Effector memory CD4-positive, alpha-beta T cell (primary cell): ENCODE results near the gene BRAT1.
"Not testable (repeated sequence)": the region's sequence is repeated elsewhere in the genome, so short reads cannot be mapped to it uniquely, and the experiment has no call there.

Experiments
- DNase-seq, 3 donors: peaks; one replicate each; pipeline ENCODE4 v3.0.0-alpha.2; 2020
- H3K27ac ChIP-seq: 2 replicates; pipeline ENCODE4 v1.7.0; 2013; ENCODE audit warnings: mild to moderate bottlenecking, low read length, moderate library complexity; ENCODE audit not compliant: insufficient read depth, poor library complexity, severe bottlenecking
- H3K27me3 ChIP-seq: replicated peaks from 2 replicates; pipeline ENCODE4 v1.7.0; 2013; ENCODE audit warnings: mild to moderate bottlenecking, low read length; ENCODE audit not compliant: insufficient read depth, control insufficient read depth, poor library complexity, severe bottlenecking
- H3K36me3 ChIP-seq: 2 replicates; pipeline ENCODE4 v1.7.0; 2013; ENCODE audit warnings: mild to moderate bottlenecking, low read length, moderate library complexity; ENCODE audit not compliant: control insufficient read depth, insufficient read depth
- H3K4me1 ChIP-seq: 2 replicates; pipeline ENCODE4 v1.7.0; 2013; ENCODE audit warnings: low read length, mild to moderate bottlenecking; ENCODE audit not compliant: control insufficient read depth, insufficient read depth, poor library complexity, severe bottlenecking
- H3K4me3 ChIP-seq: 2 replicates; pipeline ENCODE4 v1.7.0; 2013; ENCODE audit warnings: low read length, low read depth, mild to moderate bottlenecking; ENCODE audit not compliant: insufficient read depth, poor library complexity, severe bottlenecking
- H3K9me3 ChIP-seq: 2 replicates; pipeline ENCODE4 v1.7.0; 2013; ENCODE audit warnings: mild to moderate bottlenecking, low read length, moderate library complexity; ENCODE audit not compliant: control insufficient read depth

BRAT1 gene

DNA sequence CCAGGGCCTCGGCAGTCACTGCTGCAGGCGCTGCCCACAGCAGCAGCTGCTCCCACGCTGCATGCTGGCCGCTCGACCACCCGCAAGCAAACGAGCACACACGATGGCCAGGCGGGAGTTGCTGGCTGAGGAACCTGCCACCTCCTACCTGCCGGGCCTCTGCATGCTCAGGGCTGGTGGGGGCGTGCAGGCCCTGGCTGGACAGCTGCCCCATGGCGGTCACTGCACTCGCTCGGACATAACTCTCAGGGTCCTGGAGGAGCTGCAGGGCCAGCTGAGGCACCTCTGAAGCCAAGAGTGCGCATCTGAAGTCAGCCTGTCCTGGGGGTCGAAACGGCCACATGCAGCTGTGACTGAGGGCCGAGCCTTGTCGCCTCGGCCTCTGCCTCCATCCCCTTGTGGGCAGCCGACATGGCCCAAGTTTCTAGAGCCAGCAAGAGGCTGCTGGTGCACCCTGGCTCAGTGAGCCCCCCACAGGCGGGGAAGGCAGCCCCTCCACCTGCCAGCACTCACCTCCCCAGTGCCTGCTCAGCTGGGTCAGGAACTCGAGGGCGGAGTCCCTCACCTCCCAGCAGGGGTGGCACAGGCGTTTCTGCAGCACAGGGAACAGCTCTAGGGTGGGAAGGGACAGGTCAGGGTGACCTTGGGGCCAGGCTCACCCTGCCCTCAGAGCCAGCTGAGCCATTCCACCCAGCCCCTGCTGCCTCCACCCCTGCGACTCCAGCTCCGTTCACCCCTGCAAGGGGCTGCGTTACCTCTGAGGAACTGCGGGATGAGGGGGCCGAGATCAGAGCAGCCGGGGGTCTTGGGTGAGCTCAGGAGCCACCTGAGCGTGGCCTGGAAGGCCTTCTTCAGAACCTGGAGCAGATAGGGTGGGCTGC lies 16.1 kb downstream of the BRAT1 start:
- no peak for DNase-seq

DNA sequence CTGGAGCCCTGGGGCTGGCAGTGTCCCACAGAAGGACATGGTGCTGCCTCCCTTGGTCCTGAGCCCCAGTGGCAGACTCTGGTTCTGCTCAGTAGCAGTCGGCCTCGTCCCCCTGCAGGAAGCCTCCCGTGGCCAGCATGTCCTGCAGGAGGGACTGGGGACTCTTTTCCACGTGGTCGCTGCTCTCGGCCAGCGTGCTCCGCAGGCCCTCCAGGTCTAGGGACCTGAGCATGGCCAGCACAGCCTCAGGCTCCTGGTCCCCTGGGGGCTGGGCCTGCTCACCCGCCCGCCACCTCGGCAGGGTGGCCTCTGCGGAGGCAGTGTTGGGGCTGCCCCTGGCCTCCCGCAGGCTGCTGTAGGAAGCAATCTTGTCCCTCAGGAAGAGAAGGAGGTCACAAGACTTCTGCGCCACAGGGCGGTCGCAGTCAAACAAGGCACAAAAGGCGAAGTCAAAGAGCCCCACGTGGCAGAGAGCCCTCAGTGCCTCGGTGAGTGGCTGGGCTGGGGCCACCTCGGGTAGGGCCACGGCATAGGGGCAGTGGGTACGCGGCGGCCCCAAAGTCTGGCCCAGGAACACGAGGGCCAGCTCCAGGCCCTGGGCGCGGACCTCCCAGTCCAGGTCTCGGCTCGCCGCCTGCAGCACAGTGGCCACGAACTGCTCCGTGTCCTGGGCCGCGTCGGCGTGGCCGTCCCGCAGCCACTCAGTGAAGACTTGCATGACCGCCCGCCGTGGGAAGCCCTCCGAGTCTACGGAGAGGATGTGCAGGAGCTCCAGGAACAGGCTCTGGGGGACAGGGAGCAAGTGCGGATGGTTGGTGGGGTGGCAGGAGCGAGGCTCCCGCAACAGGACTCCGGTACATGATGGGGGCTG lies 17.1 kb downstream of the BRAT1 start:
- Histone ChIP-seq H3K9me3 (no peaks in the 10 kb centered on the region), H3K4me1 (no peaks in the 10 kb centered on the region), H3K27ac (no peak overlapping the region), H3K36me3 (peaks cover 38% of the 10 kb centered on the region), H3K4me3 (no peak overlapping the region), H3K27me3 (no peaks in the 10 kb centered on the region)
- no peak for DNase-seq

More for the DNA sequence above, 16.1 kb downstream of the BRAT1 start:
- Histone ChIP-seq H3K27ac (no peak overlapping the region), H3K36me3 (peaks cover 43% of the 10 kb centered on the region), H3K4me3 (no peak overlapping the region), H3K4me1 (no peaks in the 10 kb centered on the region), H3K9me3 (no peaks in the 10 kb centered on the region), H3K27me3 (no peaks in the 10 kb centered on the region)

DNA sequence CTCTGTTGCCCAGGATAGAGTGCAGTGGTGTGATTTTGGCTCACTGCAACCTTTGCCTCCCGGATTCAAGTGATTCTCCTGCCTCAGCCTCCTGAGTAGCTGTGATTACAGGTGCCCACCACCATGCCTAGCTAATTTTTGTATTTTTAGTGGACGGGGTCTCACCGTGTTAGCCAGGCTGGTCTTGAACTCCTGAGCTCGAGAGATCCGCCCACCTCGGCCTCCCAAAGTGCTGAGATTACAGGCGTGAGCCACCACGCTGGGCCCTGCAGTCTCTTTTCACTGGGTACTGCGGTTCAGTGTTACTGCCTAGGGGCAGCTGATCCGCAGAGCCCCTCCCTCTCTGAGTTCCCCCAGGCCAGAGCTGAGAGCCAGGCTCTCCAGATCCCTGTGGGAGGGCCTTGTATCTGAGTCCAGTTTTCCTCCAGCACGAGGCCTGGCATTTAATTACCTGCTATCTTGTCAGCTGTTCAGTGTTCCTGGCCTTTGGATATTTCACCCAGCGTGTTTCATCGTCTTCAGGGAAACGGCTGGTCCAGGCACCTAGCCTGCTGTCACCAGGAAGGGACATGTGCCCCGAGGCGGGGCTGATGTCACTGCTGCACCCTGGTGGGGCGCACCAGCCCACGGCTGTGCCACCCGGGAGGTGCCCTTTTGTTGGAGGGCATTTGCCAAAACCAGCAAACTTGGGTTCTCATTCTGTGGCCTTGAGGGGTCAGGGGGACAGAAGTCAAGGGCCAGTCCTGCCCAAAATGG lies 19.3 kb downstream of the BRAT1 start:
- H3K27me3 ChIP-seq, H3K4me3 ChIP-seq, H3K27ac ChIP-seq, H3K9me3 ChIP-seq, DNase-seq, H3K4me1 ChIP-seq: not testable (repeated sequence)
- H3K36me3 ChIP-seq = peaks cover 17% of the 10 kb centered on the region

DNA sequence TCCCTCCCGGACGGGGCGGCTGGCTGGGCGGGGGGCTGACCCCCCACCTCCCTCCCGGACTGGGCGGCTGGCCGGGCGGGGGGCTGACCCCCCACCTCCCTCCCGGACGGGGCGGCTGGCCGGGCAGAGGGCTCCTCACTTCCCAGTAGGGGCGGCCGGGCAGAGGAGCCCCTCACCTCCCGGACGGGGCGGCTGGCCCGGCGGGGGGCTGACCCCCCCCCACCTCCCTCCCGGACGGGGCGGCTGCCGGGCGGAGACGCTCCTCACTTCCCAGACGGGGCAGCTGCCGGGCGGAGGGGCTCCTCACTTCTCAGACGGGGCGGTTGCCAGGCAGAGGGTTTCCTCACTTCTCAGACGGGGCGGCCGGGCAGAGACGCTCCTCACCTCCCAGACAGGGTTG lies 21.1 kb downstream of the BRAT1 start:
- H3K27me3 ChIP-seq, H3K4me3 ChIP-seq, H3K9me3 ChIP-seq, DNase-seq, H3K27ac ChIP-seq: not testable (repeated sequence)
- Histone ChIP-seq H3K4me1 (peaks cover 19% of the 10 kb centered on the region), H3K36me3 (peaks cover 13% of the 10 kb centered on the region)

DNA sequence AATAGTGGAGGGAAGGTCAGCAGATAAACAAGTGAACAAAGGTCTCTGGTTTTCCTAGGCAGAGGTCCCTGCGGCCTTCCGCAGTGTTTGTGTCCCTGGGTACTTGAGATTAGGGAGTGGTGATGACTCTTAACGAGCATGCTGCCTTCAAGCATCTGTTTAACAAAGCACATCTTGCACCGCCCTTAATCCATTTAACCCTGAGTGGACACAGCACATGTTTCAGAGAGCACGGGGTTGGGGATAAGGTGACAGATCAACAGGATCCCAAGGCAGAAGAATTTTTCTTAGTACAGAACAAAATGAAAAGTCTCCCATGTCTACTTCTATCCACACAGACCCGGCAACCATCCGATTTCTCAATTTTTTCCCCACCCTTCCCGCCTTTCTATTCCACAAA lies 21.8 kb downstream of the BRAT1 start:
- not testable (repeated sequence) for H3K27ac ChIP-seq, H3K36me3 ChIP-seq, DNase-seq, H3K27me3 ChIP-seq, H3K4me3 ChIP-seq, H3K9me3 ChIP-seq
- peaks cover 26% of the 10 kb centered on the region for H3K4me1 ChIP-seq

DNA sequence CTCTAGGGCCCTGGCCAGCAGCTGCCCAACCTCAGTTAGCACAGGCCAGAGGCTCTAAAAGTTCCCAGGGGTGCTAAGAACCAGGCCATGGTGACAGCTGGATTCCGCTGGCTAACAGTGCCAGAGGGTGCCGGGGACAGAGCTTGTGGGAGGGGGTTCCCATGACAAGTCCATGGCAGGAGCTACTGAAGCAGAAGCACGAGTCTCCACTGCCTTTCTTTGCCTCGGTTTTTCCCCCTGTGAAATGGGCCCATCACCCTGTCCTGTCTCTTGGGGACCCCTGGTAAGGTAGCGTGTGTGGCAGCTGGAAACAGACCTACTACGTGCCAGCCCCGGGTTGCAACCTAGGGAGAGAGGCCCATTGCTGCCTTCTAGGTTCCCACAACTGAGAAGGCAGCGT lies 22.5 kb downstream of the BRAT1 start:
- not testable (repeated sequence) for H3K27me3 ChIP-seq, H3K27ac ChIP-seq, DNase-seq, H3K36me3 ChIP-seq, H3K9me3 ChIP-seq, H3K4me3 ChIP-seq
- H3K4me1 ChIP-seq = peaks cover 33% of the 10 kb centered on the region

DNA sequence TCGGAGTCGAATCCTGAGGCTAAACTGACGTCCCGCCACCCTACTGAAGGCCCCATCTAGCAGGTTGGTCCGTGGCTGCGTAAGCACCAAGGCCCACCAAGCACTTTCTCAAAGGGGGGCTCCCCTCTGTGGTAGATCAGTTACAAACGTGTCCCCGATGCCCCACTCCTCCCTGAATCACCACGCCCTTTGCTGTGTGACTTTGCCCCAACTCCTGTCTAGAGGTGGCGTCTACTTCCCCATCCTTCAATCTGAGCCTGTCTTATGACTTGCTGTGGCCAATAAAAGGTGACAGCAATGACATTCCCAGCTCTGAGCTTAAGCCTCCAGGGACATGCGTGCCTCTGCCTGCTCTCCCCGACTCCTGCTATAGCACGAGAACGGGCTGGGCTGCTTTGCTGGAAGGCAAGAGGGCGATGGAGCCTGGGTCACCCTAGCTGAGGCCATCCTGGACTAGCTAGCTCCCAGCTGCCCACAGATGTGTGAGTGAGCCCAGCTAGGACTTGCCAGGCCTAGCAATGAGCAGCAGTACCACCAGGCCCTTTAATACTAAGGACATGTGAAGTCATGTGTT lies 23.0 kb downstream of the BRAT1 start:
- not testable (repeated sequence) for H3K4me3 ChIP-seq

DNA sequence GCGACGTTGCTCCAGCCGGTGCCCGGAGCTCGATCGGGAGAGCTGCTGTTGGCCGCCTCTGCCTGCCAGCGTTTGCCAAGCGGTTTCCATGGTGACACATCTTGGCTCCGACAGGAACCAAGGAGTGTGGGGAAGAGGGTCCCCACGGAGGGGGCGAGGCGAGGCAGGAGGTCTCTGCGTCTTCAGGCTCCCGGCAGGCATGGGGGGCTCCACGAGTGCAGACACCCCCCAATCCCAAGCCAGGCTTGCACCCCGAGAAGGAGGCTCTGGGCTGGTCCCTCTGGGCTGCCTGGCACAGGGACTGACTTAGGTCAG lies 23.6 kb downstream of the BRAT1 start:
- DNase-seq, H3K27ac ChIP-seq, H3K4me3 ChIP-seq, H3K27me3 ChIP-seq, H3K9me3 ChIP-seq: not testable (repeated sequence)
- H3K4me1 ChIP-seq = peaks cover 44% of the 10 kb centered on the region
- peaks cover 17% of the 10 kb centered on the region for H3K36me3 ChIP-seq

More for the DNA sequence above, 23.0 kb downstream of the BRAT1 start:
- peaks cover 12% of the 10 kb centered on the region for H3K36me3 ChIP-seq
- peaks cover 39% of the 10 kb centered on the region for H3K4me1 ChIP-seq
- not testable (repeated sequence) for H3K27ac ChIP-seq, DNase-seq, H3K9me3 ChIP-seq, H3K27me3 ChIP-seq

DNA sequence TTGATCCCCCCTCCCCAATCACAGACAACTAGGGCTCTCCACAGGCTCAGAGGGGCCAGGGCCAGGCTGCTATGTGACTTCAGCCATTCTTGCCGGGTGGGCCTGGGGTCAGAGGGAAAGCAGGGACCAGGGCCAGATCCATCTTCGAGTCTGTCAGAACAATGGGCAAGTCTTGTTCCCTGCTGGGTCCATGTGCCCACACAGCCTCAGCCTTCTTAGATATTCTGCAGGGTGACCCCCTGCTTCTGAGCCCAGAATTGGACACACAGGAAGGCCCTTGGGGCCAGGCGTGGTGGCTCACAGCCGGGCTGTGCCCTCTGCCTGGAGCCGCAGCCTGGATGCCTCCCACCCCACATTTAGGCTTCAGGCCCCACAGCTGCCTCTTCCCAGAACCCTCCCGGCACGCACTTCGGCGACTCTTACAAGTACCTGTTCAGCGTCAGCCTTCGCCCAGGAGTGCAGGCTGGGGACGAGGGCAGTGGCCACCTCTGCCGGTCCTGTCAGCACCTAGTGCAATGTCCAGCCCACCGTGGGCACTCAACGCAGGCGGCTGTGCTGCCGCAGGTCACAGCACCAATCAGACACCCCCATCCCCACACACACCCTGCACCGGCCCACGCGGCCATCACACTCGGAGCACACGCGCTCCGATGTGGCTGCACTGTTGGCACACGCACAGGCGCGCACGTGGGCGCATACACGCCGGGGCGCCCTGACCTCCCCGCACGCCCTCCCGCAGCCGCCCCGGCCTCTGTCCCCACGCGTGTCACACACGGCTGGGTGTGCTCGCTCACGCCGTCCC lies 24.1 kb downstream of the BRAT1 start:
- H3K4me3 ChIP-seq, H3K9me3 ChIP-seq, DNase-seq, H3K27me3 ChIP-seq: not testable (repeated sequence)
- Histone ChIP-seq H3K36me3 (peaks cover 23% of the 10 kb centered on the region), H3K27ac (peak overlapping the region; percentile 95), H3K4me1 (peaks cover 49% of the 10 kb centered on the region)
